NT2/D1 (cell line): ENCODE results near the gene GINS2.

ENCODE experiments used
- DNase-seq: peaks from one replicate; pipeline ENCODE4 v3.0.0-alpha.2; 2011; ENCODE audit warnings: low read depth, low spot score
- H3K27me3 ChIP-seq: 2 replicates; pipeline ENCODE4 v1.6.0; 2011; ENCODE audit warnings: mild to moderate bottlenecking; ENCODE audit not compliant: insufficient read length, insufficient read depth
- H3K36me3 ChIP-seq: 2 replicates; pipeline ENCODE4 v1.6.1; 2011; ENCODE audit warnings: mild to moderate bottlenecking, low read length, mixed read lengths; ENCODE audit not compliant: insufficient read depth, insufficient read length
- H3K4me1 ChIP-seq: 2 replicates; pipeline ENCODE4 v1.5.1; 2011; ENCODE audit not compliant: insufficient read depth, insufficient read length
- H3K4me3 ChIP-seq: 2 replicates; pipeline ENCODE4 v1.5.1; 2011; ENCODE audit warnings: low read depth; ENCODE audit not compliant: insufficient read length
- H3K9ac ChIP-seq: 2 replicates; pipeline ENCODE4 v1.6.0; 2011; ENCODE audit warnings: low read depth; ENCODE audit not compliant: insufficient read length
- H3K9me3 ChIP-seq: 2 replicates; pipeline ENCODE4 v1.5.1; 2011; ENCODE audit warnings: mild to moderate bottlenecking, low read length; ENCODE audit not compliant: insufficient read depth
- SUZ12 ChIP-seq: IDR thresholded peaks from 2 replicates; pipeline ENCODE4 v1.6.1; 2011; ENCODE audit not compliant: insufficient read length, insufficient read depth; ENCODE audit errors: extremely low read depth
- YY1 ChIP-seq: IDR thresholded peaks from 2 replicates; pipeline ENCODE4 v1.6.1; 2011; ENCODE audit not compliant: insufficient read length, insufficient read depth
- ZNF274 ChIP-seq: IDR thresholded peaks from 2 replicates; pipeline ENCODE4 v1.6.1; 2011; ENCODE audit warnings: mild to moderate bottlenecking, low read depth, low read length

The GINS2 gene

DNA sequence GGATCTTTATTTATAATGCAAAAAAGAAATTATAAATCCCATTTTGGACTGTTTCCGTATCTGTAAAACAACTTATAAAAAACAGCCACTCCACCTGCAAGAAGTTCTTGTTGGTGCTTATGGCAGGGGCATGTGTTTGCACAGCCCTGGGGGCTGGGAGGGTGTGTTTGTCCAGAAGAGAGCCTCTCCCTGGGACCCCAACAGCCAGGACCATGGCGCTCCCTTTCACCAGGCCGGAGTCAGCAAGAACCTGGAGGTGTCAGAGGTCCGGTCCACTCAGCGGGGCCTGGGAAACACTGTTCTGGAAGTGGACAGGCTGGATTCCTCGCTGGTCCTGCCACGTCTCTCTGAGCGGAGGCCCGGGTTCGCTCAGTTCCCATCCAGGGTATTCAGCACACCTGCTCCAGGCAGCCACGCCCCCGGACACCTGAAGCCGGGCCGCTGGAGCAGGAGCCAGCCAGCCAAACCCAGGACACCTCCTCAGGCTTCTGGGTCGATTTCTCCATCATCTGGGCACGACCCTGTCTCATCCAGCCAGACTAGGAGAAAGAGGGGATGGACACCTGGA lies 18.9 kb upstream of the GINS2 start:
- H3K4me3 ChIP-seq = no peak overlapping the region
- H3K9me3 ChIP-seq = peaks cover 10% of the 10 kb centered on the region; the same call in 1 of the 2 replicates
- H3K9ac ChIP-seq = no peak overlapping the region
- H3K27me3 ChIP-seq = no peaks in the 10 kb centered on the region
- no peak for DNase-seq
- no peaks in the 10 kb centered on the region for H3K36me3 ChIP-seq
- TF ChIP-seq SUZ12 (no peak), ZNF274 (no peak), YY1 (no peak)
- peaks cover 6% of the 10 kb centered on the region for H3K4me1 ChIP-seq

DNA sequence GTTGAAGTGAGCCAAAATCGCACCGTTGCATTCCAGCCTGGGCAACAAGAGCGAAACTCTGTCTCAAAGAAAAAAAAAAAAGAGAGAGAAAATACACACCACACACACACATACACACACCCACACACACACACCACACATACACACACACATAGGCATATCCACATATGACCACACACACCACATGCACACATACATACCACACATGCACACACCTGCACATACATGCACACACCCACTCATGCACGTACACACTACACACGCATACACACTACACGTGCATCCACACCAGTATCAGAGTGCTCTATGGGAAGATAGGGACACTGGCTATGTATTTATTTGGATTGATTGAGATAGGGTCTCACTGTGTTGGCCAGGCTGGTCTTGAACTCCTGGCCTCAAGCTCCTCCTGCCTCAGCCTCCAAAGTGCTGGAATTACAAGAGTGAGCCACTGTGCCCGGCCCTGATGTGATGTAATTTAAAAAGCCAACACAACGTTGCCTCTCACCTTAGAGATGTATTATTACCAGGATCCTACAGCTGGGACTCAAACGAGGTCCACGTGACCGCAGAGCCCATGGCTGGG lies 17.8 kb upstream of the GINS2 start:
- Histone ChIP-seq H3K36me3 (no peaks in the 10 kb centered on the region), H3K4me1 (peaks cover 6% of the 10 kb centered on the region), H3K9me3 (peaks cover 1% of the 10 kb centered on the region; the same call in 1 of the 2 replicates)

DNA sequence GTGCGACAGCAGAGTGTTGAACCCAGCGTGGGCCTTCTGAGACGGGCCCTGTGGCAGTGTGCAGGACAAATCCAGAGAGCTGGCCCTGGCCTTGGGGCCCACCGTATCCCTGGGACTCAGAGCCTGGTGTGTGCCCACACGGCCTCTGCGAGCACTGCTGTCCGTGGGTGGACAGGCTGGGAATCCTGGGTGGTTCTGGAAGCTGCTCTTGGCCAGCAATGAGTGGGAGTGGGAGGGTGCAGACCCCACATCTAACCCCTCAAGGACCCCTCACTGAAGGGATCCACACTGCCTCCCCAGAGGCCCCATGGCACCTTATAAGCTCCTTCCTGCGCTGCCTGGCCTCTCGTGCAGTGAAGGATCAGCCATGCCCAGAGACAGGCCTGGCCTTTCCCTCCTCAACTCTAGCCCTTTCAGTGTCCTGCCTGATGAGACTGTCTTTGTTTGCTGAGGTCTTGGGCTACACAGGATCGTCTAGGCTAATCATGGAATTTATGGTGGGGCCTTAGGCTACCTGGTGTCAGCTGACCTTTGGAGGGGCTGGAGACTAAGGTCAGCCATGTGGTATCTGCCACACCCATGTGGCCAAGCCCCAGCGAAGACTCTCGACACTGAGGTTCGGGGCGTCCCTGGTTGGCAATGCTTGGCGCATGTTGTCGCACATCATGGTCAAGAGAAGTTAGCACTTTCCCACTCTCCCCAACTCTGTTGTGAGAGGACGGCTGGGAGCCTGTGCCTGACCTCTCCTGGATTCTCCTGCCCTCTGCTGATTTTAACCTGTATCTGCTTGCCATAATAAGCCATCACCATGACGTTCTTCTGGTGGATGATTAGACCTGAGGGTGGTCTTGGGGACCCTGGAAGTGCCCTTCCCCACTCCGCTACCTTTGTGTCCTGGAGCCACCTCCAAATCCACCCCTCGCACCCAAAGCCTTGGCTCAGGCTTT lies 16.4 kb upstream of the GINS2 start:
- no peaks in the 10 kb centered on the region for H3K27me3 ChIP-seq
- H3K36me3 ChIP-seq = no peaks in the 10 kb centered on the region
- no peaks in the 10 kb centered on the region for H3K9me3 ChIP-seq
- H3K4me3 ChIP-seq = no peak overlapping the region
- no peak overlapping the region for H3K9ac ChIP-seq
- no peak for DNase-seq
- TF ChIP-seq YY1 (no peak), SUZ12 (no peak), ZNF274 (no peak)
- peaks cover 2% of the 10 kb centered on the region for H3K4me1 ChIP-seq

More for the DNA sequence above, 17.8 kb upstream of the GINS2 start:
- DNase-seq = no peak
- no peak for TF ChIP-seq ZNF274
- Histone ChIP-seq H3K4me3 (no peak overlapping the region), H3K9ac (no peak overlapping the region), H3K27me3 (no peaks in the 10 kb centered on the region)

DNA sequence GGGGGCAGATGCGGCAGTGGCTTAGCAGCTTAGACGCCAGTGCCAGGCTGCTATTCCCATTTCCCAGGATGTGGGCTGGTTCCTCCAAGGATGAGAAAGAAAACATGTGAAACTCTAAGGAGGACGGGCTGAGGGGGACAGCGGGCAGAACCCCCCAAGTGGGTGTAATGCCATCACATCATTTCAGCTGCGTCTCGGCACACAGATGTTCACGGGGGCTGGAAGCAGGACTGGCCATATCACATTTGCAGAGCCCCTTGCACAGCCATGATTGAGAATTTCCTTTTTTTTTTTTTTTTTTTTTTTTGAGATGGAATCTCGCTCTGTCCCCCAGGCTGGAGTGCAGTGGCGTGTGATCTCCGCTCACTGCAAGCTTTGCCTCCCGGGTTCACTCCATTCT lies 15.3 kb upstream of the GINS2 start:
- no peak for DNase-seq
- no peaks in the 10 kb centered on the region for H3K9me3 ChIP-seq
- H3K4me1 ChIP-seq = peaks cover 8% of the 10 kb centered on the region
- H3K9ac ChIP-seq = no peak overlapping the region
- H3K36me3 ChIP-seq = no peaks in the 10 kb centered on the region
- TF ChIP-seq ZNF274 = no peak
- TF ChIP-seq SUZ12 = no peak
- TF ChIP-seq YY1 = no peak
- no peak overlapping the region for H3K4me3 ChIP-seq
- no peaks in the 10 kb centered on the region for H3K27me3 ChIP-seq

DNA sequence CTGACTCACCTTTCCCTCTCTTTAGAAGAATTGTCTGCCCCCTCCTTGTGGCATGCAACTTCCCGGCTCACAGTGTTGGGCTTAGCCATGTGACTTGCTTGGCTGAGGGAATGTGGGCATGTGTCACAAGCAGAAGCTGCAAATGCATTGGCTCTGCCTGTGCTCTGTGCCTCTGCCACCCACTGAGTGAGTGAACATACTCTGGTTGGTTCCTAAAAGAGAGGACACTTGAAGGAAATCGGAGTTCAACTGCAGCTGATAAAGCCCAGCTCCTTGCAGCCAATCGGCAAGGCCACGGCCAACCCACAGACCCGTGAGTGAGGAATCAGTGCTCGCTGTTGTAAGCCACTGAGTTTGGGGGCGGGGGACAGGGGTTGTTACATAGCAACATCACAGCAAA lies 10.9 kb upstream of the GINS2 start:
- H3K9me3 ChIP-seq = no peaks in the 10 kb centered on the region
- DNase-seq = no peak
- no peak for TF ChIP-seq YY1
- TF ChIP-seq ZNF274 = no peak
- no peak for TF ChIP-seq SUZ12
- H3K4me3 ChIP-seq = no peak overlapping the region
- H3K9ac ChIP-seq = peak overlapping the region; percentile 39
- H3K4me1 ChIP-seq = peaks cover 13% of the 10 kb centered on the region
- no peaks in the 10 kb centered on the region for H3K36me3 ChIP-seq
- peaks cover 7% of the 10 kb centered on the region for H3K27me3 ChIP-seq

DNA sequence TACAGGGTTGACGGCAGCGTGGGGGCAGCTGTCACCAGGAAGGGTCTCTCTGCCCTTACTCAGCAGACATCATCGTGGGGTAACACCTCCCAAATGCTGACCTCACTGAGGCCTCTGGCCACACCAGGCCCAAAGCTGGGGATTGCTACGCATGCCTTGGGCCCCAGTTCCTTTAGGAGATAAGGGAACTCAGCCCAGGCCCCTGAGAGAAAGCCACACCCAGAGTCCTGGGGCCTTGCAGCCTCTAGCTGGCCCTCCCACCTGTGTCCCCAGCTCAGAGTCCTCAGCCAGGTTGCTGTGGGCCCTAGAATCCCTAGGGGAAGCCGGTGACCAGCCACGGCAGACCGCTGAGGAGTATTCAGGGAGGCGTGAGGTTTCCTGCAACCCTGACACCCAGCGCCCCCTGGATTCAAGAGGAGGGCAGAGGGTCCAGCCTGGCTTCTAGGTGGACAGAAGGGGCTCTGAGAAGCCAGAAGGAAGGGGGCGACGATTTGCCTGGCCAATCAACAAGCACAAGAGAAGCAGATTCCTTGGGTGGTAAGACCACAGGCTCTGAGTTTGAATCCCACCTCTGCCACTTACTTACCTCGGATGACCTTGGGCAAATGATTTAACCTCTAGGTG lies 10.3 kb upstream of the GINS2 start:
- TF ChIP-seq YY1 (no peak), SUZ12 (no peak), ZNF274 (no peak)

More for the DNA sequence above, 10.3 kb upstream of the GINS2 start:
- Histone ChIP-seq H3K27me3 (peaks cover 7% of the 10 kb centered on the region), H3K4me3 (no peak overlapping the region), H3K9ac (no peak overlapping the region), H3K36me3 (no peaks in the 10 kb centered on the region), H3K4me1 (peaks cover 13% of the 10 kb centered on the region), H3K9me3 (no peaks in the 10 kb centered on the region)
- DNase-seq = no peak
